Cortex of kidney (tissue), 1 donor: Measurements from ENCODE around the gene MYO16.

Experiments used
- DNase-seq: peaks from one replicate; lab custom pipeline; 2025; lab: John Stamatoyannopoulos, UW

MYO16 gene

GRCh38 chr13:108933061-108933460 lies 303.6 kb downstream of the MYO16 start:
- no peak for DNase-seq

DNA sequence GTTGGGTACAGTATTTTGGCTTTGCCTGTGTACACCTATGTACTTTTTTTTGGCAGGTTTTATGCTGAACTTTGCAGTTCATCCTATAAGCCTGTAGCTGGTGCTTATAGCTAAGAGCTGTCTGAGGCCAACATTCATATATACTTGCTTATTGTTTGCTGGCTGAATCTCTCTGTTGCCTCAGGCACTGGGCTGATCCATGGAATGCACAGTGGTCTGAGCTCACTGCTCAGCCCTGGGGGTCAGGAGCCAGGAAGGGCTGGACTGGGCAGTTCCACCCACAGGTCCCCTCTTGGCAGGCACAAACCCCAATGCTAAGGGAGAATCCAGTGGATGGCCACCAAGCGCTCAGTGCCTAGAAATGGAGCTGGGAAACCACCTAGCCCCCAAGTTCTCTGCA lies 308.7 kb downstream of the MYO16 start:
- DNase-seq = no peak

GRCh38 chr13:108940121-108940520 lies 310.7 kb downstream of the MYO16 start:
- no peak for DNase-seq

GRCh38 chr13:108943842-108944241 lies 314.4 kb downstream of the MYO16 start:
- no peak for DNase-seq

DNA sequence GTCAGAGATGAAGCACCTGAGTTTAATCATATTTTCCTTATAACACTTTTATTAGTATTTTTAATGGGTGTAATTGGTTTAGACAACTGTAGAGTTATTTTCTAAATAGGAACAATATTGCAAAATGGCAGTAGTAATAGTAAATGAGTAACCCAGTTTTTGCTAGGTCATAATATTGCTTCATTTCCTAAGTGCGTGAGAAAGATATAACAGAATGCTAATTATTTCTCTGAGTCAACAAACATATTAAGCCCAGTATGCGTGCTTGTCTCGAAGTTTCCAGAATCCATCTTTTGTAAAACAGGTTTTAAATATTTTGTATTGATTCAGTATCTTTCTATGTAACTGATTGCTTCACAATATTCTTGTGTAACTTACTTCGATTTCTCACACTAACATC lies 315.3 kb downstream of the MYO16 start:
- no peak for DNase-seq

- no peak for DNase-seq
Measured at GRCh38 chr13:108947551-108948030, 318.2 kb downstream of the MYO16 start.

DNA sequence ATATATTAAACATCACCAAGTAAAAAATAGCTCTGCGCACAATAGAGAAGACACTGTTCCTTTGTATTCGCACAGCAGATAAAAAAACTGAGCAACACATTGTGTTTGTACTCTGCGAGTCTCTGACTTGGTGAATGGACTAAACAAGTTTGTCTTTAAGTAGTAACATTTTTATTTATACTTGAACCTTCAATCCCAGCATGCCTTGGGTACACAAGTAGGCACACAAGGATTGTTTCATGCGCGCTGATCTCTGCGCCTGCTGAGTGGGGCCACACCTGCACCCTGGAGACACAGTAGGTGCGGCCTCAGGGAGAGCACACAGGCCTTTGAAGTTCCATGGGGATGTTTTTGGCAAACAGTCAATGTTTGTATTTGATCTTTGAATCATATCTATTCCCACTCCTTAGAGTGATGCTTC lies 318.9 kb downstream of the MYO16 start:
- no peak for DNase-seq

GRCh38 chr13:108950333-108951010 lies 321.1 kb downstream of the MYO16 start:
- no peak for DNase-seq

DNA sequence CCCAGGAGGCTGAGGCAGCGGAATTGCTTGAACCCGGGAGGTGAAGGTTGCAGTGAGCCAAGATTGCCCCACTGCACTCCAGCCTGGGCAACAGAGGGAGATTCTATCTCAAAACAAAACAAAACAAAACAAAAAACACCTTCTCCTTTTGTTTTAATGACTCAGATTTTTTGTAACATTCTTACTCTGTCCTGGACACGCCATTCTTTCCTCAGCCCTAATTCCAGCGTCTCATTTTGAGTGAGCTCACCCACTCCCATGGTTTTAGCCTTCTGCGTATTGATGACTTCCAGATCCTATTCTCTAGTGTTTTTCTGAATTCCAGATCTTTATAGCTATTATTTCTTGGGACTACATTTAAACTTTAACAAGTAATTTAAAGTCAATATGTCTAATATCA lies 326.3 kb downstream of the MYO16 start:
- no peak for DNase-seq

DNA sequence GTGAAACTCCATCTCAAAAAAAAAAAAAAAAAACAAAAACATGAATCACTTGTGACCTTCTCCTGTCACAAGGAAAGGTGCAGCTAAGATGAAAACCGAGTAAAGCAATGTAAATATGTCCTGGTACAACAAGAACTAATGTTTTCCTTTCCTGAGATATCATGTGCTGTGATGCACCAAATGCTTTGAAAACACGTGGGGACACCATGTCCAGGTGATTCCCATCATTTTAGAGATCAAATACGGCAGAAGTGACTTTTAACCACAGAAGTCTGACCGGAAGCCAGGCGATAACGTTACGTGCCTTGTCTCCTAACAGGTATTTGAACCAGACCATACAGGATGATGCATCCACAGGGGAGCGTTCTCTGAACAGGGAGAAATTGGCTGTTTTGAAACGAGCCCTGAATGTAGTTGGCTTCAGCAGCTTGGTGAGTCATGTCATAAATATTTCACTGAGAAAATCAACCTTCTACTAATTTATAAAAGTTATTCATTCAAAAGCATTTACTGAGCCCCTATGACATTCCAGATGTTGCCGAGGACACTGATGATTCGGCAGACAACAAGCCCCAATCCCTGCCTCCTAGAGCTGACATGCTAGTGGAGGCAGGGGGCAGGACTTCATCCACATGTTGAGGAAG lies 328.1 kb downstream of the MYO16 start:
- no peak for DNase-seq

- no peak for DNase-seq
Measured at GRCh38 chr13:108958013-108958376, 328.6 kb downstream of the MYO16 start.

- DNase-seq = no peak
Measured at GRCh38 chr13:108959234-108959633, 329.8 kb downstream of the MYO16 start.

GRCh38 chr13:108960006-108960405 lies 330.6 kb downstream of the MYO16 start:
- no peak for DNase-seq

DNA sequence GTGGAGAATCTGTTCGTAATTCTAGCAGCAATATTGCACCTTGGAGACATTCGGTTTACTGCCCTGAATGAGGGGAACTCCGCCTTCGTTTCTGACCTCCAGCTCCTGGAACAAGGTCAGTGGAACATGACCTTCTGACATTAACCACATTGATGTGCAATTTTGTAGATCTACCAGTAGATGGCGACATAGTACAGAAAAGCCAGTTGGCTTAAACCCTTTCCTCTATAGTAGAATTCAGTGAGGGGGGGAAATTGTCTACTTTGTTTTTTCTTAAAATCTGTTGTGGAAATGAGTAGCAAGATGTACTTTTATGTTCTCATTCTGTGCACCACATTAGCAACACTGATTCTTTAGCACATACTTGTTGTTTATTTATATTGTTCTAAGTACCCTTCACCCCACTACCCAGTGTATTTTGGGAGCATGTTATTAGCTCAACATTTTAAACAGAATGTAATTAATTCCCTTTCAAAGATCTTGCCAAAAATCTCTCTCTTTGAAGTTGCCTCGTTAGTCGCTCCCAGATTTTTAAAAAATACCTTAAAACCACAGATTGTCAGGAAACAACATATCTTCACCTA lies 332.2 kb downstream of the MYO16 start:
- no peak for DNase-seq

DNA sequence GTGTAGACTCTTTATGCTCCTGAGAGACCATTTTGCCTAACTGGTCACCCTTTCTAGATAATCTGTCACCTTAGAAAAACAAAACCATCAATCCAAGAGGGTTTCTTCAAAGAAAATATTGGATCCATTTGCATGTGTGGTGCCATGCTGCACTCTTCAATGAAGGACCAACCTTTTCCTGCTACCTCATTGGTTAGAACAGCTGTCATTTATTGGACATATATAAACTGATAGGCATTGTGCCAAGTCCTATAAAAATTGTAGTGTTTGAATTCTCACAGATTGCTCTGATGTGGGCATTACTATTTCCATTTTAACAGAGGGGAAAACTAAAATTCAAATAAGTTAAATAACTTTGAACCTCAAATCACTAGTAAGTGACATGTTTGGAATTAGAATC lies 333.2 kb downstream of the MYO16 start:
- no peak for DNase-seq

GRCh38 chr13:108963276-108963810 lies 333.9 kb downstream of the MYO16 start:
- DNase-seq = no peak

GRCh38 chr13:108963846-108964600 lies 334.6 kb downstream of the MYO16 start:
- no peak for DNase-seq

DNA sequence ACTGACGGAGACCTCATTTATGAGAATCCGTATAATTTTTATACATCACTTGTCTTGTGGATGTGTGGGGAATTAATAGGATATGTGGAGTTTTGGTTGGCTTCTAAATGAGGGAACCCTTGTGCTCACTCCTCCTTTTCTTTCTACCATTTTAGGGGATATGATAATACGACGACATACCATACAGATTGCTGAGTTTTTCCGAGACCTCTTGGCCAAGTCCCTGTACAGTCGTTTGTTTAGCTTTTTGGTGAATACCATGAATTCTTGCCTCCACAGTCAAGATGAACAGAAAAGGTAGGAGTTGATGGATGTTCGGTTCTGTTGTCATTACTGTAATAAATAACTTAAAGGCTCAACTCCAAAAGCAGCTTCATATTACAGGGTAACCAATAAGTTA lies 335.2 kb downstream of the MYO16 start:
- DNase-seq = no peak

DNA sequence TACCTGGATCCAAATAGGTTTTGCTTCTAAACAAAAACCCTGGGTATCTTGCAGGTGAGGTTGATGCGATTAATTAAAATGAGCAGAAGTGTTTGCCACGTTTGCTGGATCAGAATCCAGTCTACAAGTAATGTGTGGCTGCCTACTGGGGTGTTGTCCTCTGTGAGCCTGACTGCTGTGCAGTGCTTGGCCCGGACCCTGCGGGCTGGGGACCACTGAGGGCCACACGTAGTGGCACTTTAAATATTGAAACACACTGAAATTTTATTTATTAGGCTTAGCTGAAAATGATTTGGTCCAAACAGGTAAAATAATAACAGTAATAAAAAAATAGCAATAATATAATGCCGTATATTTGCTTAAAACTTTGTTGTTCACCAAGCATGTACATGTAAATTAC lies 338.0 kb downstream of the MYO16 start:
- no peak for DNase-seq

GRCh38 chr13:108968566-108968965 lies 339.2 kb downstream of the MYO16 start:
- DNase-seq = no peak

GRCh38 chr13:108974686-108975085 lies 345.3 kb downstream of the MYO16 start:
- no peak for DNase-seq

DNA sequence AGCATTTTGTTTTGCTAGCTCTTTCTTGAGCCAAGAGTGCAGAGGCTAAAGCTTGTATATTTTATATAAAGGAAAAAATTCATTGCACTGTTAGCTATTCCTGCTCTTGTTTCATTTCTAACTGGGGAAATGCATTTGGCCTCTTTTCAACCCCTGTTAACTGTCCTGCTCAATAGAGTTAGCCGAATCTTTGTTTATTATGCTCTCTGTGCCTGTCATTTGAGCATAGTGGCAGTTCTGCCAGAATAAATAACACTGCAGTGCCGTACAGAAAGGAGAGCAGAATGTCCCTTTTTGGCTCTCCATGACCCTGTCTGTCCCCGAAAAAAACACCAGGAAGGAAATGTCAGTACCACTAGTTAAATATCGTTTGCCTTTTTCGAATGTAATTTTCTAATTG lies 350.8 kb downstream of the MYO16 start:
- no peak for DNase-seq
